Astrocyte (in vitro differentiated cells and primary cell): Measurements from ENCODE around the gene EPB41L4B. TPM values are rescaled to one million over a fixed set of nuclear protein-coding genes. Genes with fewer than 3 reads are reported as not detected.

ENCODE experiments used
- DNase-seq: peaks from one replicate; pipeline ENCODE4 v3.0.0-alpha.2; 2010; ENCODE audit warnings: low read depth
- FAIRE-seq: peaks from 2 replicates; lab custom pipeline; 2011; peaks lifted over from hg19 to GRCh38; lab: Jason Lieb, UNC
- H2AFZ ChIP-seq: 2 replicates; pipeline ENCODE4 v1.6.0; 2012; ENCODE audit warnings: low read depth, low read length, inconsistent platforms
- H3K27ac ChIP-seq: 2 replicates; pipeline ENCODE4 v1.5.1; 2011; ENCODE audit warnings: low read depth, low read length, inconsistent platforms
- H3K27me3 ChIP-seq: 2 replicates; pipeline ENCODE4 v1.6.0; 2011; ENCODE audit warnings: low read length, inconsistent platforms; ENCODE audit not compliant: insufficient read depth
- H3K36me3 ChIP-seq: 2 replicates; pipeline ENCODE4 v1.5.1; 2011; ENCODE audit warnings: low read length, inconsistent platforms; ENCODE audit not compliant: insufficient read depth
- H3K4me1 ChIP-seq: 2 replicates; pipeline ENCODE4 v1.5.1; 2011; ENCODE audit warnings: low read length, inconsistent platforms; ENCODE audit not compliant: insufficient read depth
- H3K4me2 ChIP-seq: 2 replicates; pipeline ENCODE4 v1.6.0; 2012; ENCODE audit warnings: low read length, inconsistent platforms
- H3K4me3 ChIP-seq: 2 replicates; pipeline ENCODE4 v1.5.1; 2011; ENCODE audit warnings: low read depth, mild to moderate bottlenecking, low read length, inconsistent platforms; ENCODE audit not compliant: insufficient read depth
- H3K79me2 ChIP-seq: 2 replicates; pipeline ENCODE4 v1.6.0; 2012; ENCODE audit warnings: mild to moderate bottlenecking, low read length, inconsistent platforms; ENCODE audit not compliant: insufficient read depth
- H3K9ac ChIP-seq: 2 replicates; pipeline ENCODE4 v1.6.0; 2012; ENCODE audit warnings: mild to moderate bottlenecking, low read length, inconsistent platforms
- H3K9me3 ChIP-seq: 2 replicates; pipeline ENCODE4 v1.5.1; 2012; ENCODE audit warnings: low read depth, mild to moderate bottlenecking, low read length, inconsistent platforms; ENCODE audit not compliant: insufficient read depth
- H4K20me1 ChIP-seq: 2 replicates; pipeline ENCODE4 v1.6.0; 2012; ENCODE audit warnings: low read length, inconsistent platforms; ENCODE audit not compliant: insufficient read depth
- H3K27ac Mint-ChIP-seq: one replicate; pipeline ENCODE4 v1.8.0; 2021; ENCODE audit warnings: mild to moderate bottlenecking, mixed read lengths; ENCODE audit not compliant: unreplicated experiment
- H3K27me3 Mint-ChIP-seq: one replicate; pipeline ENCODE4 v1.8.0; 2021; ENCODE audit warnings: low read depth, mixed read lengths; ENCODE audit not compliant: unreplicated experiment
- H3K36me3 Mint-ChIP-seq: one replicate; pipeline ENCODE4 v1.8.0; 2021; ENCODE audit warnings: low read depth, mixed read lengths; ENCODE audit not compliant: unreplicated experiment
- H3K4me1 Mint-ChIP-seq: one replicate; pipeline ENCODE4 v1.8.0; 2021; ENCODE audit warnings: low read depth, mixed read lengths; ENCODE audit not compliant: unreplicated experiment
- H3K4me3 Mint-ChIP-seq: one replicate; pipeline ENCODE4 v1.8.0; 2021; ENCODE audit warnings: mild to moderate bottlenecking, moderate library complexity, mixed read lengths; ENCODE audit not compliant: unreplicated experiment
- H3K9me3 Mint-ChIP-seq: one replicate; pipeline ENCODE4 v1.8.0; 2021; ENCODE audit warnings: mild to moderate bottlenecking, mixed read lengths; ENCODE audit not compliant: unreplicated experiment
- CTCF ChIP-seq: IDR thresholded peaks from 2 replicates; pipeline ENCODE4 v1.5.1; 2011; ENCODE audit warnings: low read depth, mild to moderate bottlenecking, inconsistent platforms, low read length, moderate library complexity; ENCODE audit not compliant: insufficient read depth
- EZH2 ChIP-seq: IDR thresholded peaks from 2 replicates; pipeline ENCODE4 v1.6.1; 2012; ENCODE audit warnings: mild to moderate bottlenecking, low read length, inconsistent platforms; ENCODE audit not compliant: insufficient read depth
- total RNA-seq: library from RNA; stranded (reverse); gene quantifications from 2 replicates; pipeline ENCODE4 v1.2.1, GENCODE V29; 2021

The EPB41L4B gene
- total RNA-seq, 1 donor from 2014 or later, result 2.0 TPM

DNA sequence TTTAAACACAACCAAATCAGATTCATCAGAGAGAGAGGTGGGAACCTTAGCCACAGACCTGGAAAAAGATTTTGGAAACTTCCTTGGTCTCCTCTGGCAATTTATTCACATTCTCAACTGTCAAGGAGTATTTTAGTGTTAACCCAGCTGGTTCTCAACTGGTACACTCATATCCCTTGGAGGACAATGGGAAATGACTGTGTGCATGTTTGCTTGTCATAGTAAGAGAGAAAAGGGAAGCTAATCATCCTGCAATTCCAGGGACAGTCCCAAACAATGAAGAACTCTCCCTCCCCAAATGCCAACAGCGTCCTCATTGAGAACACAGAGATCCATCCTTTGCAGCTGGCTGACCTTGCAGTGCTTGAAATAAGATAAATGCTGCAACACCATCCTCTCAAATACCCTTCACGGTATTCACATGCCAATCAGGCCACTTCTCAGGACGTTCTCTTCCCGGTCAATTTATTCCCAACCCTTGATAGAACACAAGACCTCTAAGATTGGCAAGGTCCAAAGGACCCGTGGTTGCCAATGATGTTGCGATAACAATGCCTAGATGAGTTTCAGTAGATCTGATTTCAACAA, 75.5 kb downstream of the EPB41L4B start:
- Mint-ChIP-seq H3K27me3 (no peaks in the 10 kb centered on the region), H3K4me3 (no peak overlapping the region), H3K4me1 (no peaks in the 10 kb centered on the region), H3K36me3 (no peaks in the 10 kb centered on the region), H3K27ac (no peak overlapping the region), H3K9me3 (no peaks in the 10 kb centered on the region)
- Histone ChIP-seq H3K27ac (no peak overlapping the region), H3K79me2 (no peaks in the 10 kb centered on the region), H3K4me1 (no peaks in the 10 kb centered on the region), H2AFZ (no peak overlapping the region), H3K27me3 (peaks cover 5% of the 10 kb centered on the region), H4K20me1 (no peaks in the 10 kb centered on the region), H3K9ac (no peak overlapping the region), H3K36me3 (no peaks in the 10 kb centered on the region), H3K4me3 (no peak overlapping the region), H3K4me2 (no peak overlapping the region), H3K9me3 (no peaks in the 10 kb centered on the region)
- DNase-seq (no peak), FAIRE-seq (no peak)
- TF ChIP-seq EZH2 (no peak), CTCF (no peak)

DNA sequence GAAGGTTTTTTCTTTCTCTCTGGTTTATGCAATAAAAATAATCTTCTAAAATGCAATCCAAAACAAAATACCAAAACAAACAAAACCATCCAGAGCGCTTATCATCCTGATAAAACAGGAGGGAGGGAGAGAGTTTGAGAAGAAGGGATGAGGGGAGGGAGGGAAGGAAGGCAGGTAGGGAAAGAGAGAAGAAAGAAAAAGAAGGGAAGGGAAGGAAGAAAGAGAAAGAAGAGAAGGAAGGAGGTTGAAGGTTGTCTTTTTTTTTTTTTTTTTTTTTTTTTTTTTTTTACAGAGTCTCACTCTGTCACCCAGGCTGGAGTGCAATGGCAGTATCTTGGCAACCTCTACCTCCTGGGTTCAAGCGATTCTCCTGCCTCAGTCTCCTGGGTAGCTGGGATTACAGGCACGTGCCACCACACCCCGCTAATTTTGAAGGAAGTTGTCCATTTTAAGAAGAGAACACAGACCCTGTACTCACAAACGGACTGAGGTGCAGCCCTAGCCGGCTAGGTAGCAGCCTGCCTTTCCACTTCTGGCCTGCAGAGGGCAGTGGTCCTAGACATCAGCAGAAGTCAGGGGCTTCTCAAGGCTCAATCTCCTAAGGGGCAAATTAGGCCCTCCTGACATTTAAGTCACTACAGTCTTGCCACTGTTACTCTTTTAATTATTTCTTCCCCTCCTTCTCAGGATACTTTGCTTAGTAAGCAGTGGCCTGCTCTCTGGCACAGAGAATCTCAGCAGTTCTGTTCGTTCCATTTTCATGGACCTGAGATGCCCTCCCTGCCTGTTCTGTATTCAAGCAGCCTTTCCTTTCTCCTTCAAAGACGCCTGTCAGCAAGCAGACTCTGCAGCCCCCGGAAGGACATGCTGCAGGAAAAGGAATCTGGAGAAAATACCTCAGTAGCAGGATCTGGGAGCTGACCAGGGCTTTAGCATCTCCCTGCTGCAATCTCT, 76.4 kb downstream of the EPB41L4B start:
- FAIRE-seq, result no peak
- H3K4me3 Mint-ChIP-seq, result peak overlapping the region; percentile 60
- TF ChIP-seq CTCF (peak; percentile 90), EZH2 (no peak)

More for the DNA sequence above, 76.4 kb downstream of the EPB41L4B start:
- peak; percentile 25 for DNase-seq
- Histone ChIP-seq H2AFZ (no peak overlapping the region), H3K4me2 (no peak overlapping the region), H4K20me1 (no peaks in the 10 kb centered on the region), H3K36me3 (no peaks in the 10 kb centered on the region), H3K79me2 (no peaks in the 10 kb centered on the region), H3K4me3 (no peak overlapping the region), H3K4me1 (no peaks in the 10 kb centered on the region), H3K27ac (no peak overlapping the region), H3K27me3 (peaks cover 5% of the 10 kb centered on the region), H3K9ac (no peak overlapping the region), H3K9me3 (no peaks in the 10 kb centered on the region)
- no peaks in the 10 kb centered on the region for H3K9me3 Mint-ChIP-seq
- H3K27ac Mint-ChIP-seq, result peak overlapping the region; percentile 0
- H3K27me3 Mint-ChIP-seq, result no peaks in the 10 kb centered on the region
- H3K4me1 Mint-ChIP-seq, result no peaks in the 10 kb centered on the region
- H3K36me3 Mint-ChIP-seq, result no peaks in the 10 kb centered on the region
